NB4 (cell line): ENCODE results near the gene PTGES2.

Source experiments
- CTCF ChIP-seq: IDR thresholded peaks from one replicate; pipeline ENCODE4 v1.5.1; 2012; ENCODE audit warnings: low read depth, low read length
- MAX ChIP-seq: IDR thresholded peaks from 2 replicates; pipeline ENCODE4 v1.6.1; 2011; ENCODE audit warnings: low read depth, low read length
- POLR2A ChIP-seq: IDR thresholded peaks from 2 replicates; pipeline ENCODE4 v1.6.1; 2011; ENCODE audit warnings: mild to moderate bottlenecking; ENCODE audit not compliant: insufficient read length; ENCODE audit errors: extremely low read depth

DNA sequence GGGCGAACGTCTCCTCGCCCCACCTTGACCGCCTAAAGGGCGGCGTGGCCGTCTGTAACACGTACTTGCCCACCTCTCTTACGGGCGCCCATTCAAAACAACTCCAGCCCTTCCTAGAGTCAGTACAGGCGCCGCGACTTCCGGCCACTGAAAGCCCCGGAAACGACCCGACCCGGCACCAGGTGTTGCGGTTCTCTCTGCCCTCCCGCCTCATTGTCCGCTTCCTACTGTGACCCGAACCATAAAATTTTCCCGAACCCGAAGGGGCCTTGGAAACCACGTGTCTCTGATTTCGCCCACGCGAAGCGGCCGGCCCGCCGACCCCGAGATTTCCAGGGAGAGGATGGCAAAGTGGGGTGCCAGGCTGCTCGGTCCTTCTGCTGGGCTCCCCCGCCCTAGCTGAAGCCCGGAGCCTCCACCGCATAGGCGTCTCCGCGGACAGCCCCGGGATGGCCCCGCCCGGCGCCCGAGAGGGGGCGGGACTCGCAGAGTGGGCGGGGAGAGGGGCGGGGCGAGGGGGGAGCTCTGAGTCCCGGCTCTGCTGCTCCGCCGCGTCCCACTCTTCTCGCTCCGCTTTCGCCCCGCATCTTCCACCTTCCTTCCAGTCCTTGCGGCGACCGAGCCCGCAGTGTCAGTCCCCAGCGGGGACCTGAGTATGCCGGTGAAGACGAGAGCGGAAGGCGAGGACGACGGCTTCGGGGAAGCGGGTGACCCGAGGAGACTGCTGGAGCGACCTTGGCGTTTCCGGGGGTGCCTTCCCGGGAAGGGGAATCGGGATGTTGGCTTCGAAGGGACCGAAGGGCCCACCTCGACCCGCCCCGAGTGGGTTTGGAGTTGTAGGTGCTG, 684 bp upstream of the PTGES2 start:
- TF ChIP-seq CTCF = no peak
- TF ChIP-seq POLR2A = no peak
- TF ChIP-seq MAX = peak; percentile 98
